HG03025 (cell line): ENCODE measurements around the gene EDA.
A peak's percentile ranks its signal among the peaks of the same experiment; 100 is the strongest.

Experiments
- ATAC-seq: cut with Tn5 transposase; IDR thresholded peaks from one replicate; pipeline ENCODE4 v1.9.1; 2021; ENCODE audit warnings: mild to moderate bottlenecking, moderate library complexity; ENCODE audit not compliant: unreplicated experiment, low FRiP score

EDA gene

DNA sequence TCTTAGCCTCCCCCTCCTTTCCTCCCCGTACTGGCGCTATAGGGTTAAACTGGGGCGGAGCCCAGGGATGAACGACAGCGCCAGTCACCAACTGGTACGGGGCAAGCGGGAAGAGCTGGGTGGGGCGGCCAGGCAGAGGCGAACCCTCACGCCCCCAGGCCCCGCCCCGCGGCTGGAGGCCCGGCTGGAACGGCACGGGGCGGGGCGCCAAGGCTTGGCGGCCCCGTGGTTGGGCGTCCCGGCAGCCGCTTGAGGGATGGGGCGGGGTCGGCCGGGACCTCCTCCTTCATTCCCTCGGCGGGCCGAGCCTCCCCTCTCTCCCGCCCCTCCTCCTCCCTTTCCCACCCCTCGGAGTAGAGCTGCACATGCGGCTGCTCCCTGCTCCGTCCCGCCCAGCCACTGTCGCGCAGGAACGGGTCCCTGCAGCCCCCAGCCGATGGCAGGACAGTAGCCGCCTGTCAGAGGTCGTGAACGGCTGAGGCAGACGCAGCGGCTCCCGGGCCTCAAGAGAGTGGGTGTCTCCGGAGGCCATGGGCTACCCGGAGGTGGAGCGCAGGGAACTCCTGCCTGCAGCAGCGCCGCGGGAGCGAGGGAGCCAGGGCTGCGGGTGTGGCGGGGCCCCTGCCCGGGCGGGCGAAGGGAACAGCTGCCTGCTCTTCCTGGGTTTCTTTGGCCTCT is at the start of gene EDA:
Gene EDA (plus strand): TSS at position 335 of the 678 bp plus-strand sequence.
- ATAC-seq, result peak; percentile 53

- ATAC-seq, result no peak
Measured at GRCh38 chrX:69568828-69569227, 47.1 kb upstream of the EDA start.

DNA sequence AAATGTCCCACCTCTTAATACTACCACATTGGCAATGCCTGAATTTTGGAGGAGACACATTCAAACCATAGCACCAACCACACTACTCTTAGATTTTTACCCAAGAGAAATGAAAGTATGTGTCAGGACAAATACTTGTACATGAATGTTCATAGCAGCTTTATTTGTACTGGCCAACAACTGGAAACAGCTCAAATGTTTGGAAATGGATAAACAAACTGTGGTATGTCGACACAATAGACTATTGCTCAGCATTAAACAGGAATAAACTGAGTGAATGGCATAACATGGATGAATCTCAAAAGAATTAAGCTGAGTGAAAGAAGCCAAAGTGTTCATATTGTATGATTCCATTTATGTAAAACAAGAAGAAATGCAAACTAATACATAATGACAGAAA is 18.5 kb upstream of the EDA start:
- ATAC-seq, result no peak

DNA sequence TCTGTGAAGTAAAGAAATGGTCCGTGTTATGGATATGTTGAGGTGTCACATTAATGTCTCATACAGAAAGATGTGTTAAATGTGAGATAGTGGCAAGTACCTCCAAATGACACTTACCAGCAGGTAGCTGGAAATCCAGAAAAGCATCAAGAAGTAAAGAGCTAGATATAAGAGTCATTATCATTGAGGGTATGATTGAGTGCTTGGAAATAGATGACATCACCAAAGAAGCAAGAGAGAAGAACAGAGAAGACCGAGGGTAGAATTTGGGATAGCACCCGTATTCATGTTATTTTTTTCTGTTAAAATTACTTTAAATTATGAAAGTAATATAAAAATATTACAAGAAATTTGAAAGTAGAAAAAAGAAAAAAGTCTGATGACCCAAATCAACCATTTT is 15.7 kb upstream of the EDA start:
- no peak for ATAC-seq

DNA sequence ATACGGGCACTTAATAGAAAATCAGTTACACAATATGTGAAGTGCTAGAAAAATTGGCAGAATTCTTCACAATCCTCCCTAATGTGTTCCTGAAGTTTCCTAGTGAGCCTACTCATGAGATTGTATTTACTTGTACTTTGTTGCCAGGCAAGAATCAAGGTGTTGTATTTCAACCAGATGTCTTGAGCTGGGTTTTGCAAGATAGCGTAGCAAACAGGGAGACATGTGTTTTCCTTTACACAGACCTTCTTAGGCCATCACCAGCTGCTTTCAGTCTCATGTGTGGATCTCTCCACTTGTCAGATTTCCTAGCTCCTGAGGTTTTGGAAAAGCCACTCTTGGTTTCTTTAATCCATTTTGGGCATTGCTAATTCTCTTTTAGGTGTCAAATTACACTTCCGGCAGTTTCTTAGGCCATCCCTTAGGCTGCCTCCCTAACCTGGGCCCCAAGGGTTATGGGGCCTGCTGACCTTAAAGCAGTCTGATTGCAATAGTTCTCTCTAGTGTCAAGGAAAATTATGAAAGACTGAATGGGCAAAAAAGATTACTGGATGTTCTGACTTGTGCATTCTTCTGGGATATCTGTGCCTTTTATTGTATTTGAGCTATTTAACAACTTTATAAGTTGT is 12.2 kb upstream of the EDA start:
- ATAC-seq, result no peak

GRCh38 chrX:69605521-69605920 is 10.4 kb upstream of the EDA start:
- ATAC-seq, result no peak

- ATAC-seq, result no peak
Measured at GRCh38 chrX:69607616-69608015, 8.3 kb upstream of the EDA start.

- no peak for ATAC-seq
Measured at GRCh38 chrX:69613946-69614345, 2.0 kb upstream of the EDA start.

DNA sequence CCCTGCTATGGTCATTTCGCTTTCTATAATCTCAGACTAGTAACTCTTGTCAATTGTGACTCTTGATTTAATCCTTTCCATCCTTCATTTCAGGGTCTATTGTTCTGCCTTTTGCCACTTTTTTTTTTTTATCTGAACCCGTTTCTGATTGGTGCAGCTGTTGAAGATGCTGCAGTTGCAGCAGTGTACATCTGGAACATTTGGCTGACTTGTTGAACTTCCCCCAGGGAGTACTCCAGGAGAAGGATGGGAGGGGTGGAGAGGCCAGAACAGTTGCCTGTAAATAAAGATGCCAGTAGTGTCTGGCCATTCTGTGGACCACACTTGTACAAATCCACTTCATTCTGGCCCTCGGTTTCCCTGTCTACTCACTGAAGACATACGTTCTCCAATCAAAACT is 1.0 kb upstream of the EDA start:
- no peak for ATAC-seq

GRCh38 chrX:69615342-69615741 is 571 bp upstream of the EDA start:
- ATAC-seq, result no peak

DNA sequence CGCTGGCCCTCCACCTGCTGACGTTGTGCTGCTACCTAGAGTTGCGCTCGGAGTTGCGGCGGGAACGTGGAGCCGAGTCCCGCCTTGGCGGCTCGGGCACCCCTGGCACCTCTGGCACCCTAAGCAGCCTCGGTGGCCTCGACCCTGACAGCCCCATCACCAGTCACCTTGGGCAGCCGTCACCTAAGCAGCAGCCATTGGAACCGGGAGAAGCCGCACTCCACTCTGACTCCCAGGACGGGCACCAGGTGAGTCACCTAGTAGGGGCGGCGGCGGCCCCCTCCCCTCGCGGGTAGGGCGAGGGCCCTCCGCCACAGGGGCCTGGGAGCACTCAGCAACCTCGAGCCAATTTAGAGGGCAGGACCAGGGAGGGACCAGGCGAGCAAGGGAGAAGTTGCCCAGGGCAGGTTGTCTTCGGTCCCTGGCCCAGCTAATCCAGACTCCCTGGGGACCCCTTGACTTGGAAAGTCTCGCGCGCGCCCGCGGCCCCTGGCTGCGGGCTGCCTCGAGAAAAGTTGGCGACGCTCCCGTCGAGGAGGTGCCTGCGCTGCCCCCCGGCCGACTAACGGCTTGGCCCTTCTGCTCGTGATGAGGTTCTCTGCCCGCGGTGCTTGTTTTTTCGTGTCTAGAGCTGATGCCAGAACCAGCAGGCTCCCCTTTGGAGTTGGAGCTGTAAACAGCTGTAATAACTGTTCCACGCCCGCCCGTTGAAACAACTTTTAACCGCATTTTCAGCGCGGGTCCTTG is 717 bp downstream of the EDA start:
- peak; percentile 8 for ATAC-seq

DNA sequence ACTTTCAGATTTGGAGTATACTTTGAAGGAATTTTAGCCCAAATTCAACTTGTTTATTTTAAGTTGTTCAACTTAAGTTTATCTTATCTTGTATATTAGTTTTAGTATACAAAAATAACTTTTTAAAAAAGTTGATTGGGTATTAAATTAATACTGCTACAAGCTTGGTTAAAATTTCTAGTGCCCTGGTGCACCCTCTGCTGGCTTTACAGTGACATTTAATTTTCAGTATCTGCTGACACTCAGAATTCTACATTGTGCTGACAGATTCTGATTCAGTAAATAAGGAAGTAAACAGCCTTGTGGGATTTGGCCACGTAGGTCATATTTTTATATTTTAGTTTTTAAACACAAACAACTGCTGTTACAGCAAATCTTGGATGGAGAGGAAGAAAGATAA is 2.9 kb downstream of the EDA start:
- ATAC-seq, result no peak

DNA sequence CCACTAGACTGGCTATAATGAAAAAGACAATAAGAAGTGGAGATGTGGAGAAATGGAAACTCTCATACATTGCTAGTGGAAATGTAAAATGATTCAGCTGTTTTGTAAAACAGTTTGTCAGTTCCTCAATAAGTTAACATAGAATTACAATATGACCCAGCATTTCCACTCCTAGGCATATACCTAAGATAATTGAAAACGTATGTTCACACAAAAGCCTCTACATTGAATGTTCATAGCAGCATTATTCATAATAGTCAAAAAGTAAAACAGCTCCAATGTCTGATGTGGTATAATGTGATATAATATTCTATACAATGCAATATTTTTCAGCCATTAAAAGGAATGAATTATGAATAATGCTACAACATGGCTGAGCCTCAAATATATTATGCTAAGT is 10.2 kb downstream of the EDA start:
- ATAC-seq, result no peak

DNA sequence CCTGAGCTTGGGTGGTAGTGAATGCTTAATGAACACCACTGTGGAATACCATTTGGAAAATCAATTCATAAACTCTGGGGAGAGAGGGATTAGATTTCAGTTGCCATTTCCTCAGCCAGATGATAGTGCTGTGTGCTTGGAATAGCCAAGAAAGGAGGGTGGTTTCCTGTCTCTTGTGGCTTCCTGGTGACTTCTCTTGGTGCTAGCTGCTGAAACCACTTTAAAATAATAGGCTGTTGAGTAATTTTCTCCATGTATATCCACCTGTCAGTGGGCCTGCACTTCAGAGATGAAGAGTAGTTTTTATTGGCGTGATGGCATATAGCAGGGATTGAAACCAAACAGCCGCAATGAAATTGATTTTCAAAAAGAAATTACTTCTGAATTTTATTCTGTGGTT is 11.8 kb downstream of the EDA start:
- ATAC-seq, result no peak

DNA sequence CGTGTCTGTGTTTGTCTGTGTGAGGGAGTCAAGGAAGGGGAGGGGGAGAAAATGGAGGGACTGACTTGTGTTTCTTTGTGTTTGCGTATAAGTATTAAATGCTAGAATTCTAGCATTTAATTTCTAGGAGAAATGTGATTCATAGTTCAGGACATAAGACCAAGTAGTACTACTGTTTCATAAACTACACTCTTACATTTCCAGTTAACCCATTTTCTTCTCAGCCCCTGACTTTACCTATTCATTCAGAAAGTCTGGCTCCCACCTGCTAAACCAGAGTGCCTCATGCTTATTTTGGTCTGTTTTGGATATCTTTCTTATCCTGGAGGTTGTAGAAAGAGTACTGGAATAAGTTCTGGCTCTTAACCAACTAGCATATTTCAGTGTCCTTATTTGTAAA is 14.2 kb downstream of the EDA start:
- no peak for ATAC-seq

DNA sequence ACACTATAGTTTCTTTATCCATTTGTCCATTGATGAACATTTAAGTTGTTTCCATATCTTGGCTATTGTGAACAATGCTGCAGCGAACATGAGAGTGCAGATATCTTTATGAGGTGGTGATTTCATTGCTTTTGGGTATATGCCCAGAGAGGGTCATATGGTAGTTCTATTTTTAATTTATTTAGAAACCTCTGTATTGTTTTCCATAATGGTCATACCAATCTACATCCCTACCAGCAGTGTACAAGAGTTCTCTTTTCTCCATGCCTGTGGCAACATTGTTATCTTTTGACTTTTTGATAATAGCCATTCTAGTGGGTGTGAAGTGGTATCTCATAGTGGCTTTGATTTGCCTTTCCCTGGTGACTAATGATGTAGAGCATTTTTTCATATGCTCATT is 48.8 kb downstream of the EDA start:
- no peak for ATAC-seq

DNA sequence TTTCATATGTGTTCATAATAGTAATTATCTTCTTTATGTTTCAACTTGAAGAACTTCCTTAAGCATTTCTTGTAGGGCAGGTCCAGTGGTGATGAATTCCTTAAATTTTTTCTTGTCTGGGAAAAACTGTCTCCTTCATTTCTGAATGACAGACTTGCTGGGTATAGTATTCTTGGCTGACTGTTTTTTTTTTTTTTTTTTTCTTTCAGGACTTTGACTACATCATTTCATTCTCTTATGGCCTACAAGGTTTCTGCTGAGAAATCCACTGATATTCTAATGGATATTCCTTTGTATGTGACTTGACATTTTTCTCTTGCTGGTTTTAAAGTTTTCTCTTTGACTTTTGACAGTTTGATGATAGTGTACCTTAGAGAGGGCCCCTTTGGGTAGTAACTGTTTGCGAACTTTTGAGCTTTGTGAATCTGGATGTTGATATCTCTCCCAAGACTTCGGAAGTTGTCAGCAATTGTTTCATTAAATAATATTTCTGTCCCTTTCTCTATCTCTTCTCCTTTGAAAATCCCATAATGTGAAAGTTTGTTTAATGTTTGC is 54.2 kb downstream of the EDA start:
- no peak for ATAC-seq

DNA sequence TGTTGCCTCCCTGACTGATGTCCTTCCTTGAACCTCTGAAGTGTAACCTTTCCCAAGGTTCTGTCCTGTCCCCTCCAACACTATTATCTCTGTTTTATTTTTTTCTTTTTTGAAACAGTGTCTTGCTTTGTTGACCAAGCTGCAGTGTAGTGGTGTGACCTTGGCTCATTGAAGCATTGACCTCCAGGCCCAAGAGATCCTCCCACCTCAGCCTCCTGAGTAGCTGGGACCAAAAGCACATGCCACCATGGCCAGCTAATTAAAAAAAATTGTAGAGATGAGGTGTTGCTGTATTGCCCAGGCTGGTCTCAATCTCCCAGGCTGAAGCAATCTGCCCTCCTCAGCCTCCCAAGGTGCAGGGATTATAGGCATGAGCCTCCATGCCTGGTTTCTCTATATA is 59.0 kb downstream of the EDA start:
- no peak for ATAC-seq

GRCh38 chrX:69705818-69706217 is 89.9 kb downstream of the EDA start:
- ATAC-seq, result no peak

GRCh38 chrX:69718102-69718501 is 102.2 kb downstream of the EDA start:
- no peak for ATAC-seq

DNA sequence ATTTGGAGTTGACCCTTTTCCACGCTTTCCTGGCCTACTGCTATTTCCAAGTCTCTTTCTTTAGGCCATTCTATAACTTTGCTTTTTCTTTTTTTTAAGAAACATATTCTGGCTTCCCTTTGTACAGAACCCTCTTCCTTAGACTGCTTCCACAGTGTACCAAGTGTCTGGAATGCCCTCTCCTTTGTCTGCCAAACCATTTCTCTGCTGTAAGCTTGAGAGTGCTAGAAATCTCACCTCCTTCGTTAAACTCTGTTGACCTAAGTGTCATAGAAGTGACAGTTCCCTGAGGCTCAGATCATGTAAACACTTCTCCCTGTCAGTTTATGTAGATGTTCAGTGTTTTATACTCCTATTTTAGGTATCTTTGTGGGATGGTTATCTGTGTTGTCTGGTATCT is 108.4 kb downstream of the EDA start:
- no peak for ATAC-seq

DNA sequence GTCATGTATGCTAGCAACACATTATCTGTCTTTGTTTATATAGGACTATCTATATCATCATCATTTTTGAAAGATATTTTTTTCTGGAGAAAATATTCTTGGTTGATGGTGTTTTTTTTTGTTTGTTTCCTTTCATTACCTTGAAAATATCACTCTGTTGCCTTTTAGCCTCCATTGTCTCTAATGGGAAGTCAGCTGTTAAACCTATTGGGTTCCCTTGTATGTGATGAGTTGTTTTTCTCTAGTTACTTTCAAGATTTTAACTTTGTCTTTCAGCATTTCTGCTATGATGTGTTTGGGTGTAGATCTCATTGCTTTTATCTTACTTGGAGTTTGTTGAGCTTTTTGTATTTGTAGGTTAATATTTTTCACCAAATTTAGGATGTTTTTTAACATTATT is 124.4 kb downstream of the EDA start:
- no peak for ATAC-seq
